Endothelial cell of umbilical vein (primary cell): ENCODE measurements around the gene TMEM119. TPM values are rescaled to one million over a fixed set of nuclear protein-coding genes. Genes with fewer than 3 reads are reported as not detected.

Experiments used
- BruUV-seq: library from RNA; stranded (reverse); fragments of 400-500 nt; replicated peaks from 2 replicates; lab custom pipeline; 2021; lab: Mats Ljungman, UMichigan
- CTCF ChIA-PET: fragments of 300-600, 350-600 bp; sonication (Branson Sonifier 250); formaldehyde crosslinking; loops from one replicate; lab custom pipeline; 2021; ENCODE audit warnings: antibody characterized with exemption, inconsistent platforms; lab: Charles Lee
- POLR2A ChIA-PET: fragments of 300-600, 350-600 bp; sonication (Branson Sonifier 250); formaldehyde crosslinking; loops from one replicate; lab custom pipeline; 2021; ENCODE audit warnings: antibody characterized with exemption, inconsistent platforms; lab: Charles Lee
- DNase-seq: peaks from one replicate; pipeline ENCODE4 v3.0.0-alpha.2; 2011; ENCODE audit warnings: low read depth, low spot score
- FAIRE-seq: peaks from 2 replicates; lab custom pipeline; 2011; peaks lifted over from hg19 to GRCh38; lab: Jason Lieb, UNC
- H2AFZ ChIP-seq: 2 replicates; pipeline ENCODE4 v1.6.0; 2012; ENCODE audit warnings: low read depth, low read length, control low read depth, inconsistent platforms
- H3K27ac ChIP-seq: 2 replicates; pipeline ENCODE4 v1.5.1; 2011; ENCODE audit warnings: low read depth, mild to moderate bottlenecking, control low read depth, low read length, moderate library complexity; ENCODE audit not compliant: insufficient read depth
- H3K27me3 ChIP-seq, 2 experiments: 2 replicates each; pipeline versions ENCODE4 v1.6.0 to v1.6.1; 2011; ENCODE audit warnings: low read length in 2 of 2, mixed read lengths in 1 of 2; ENCODE audit not compliant: control insufficient read depth in 2 of 2, insufficient read depth in 2 of 2
- H3K36me3 ChIP-seq, 2 experiments: 2 replicates in 1 of 2; 3 replicates in 1 of 2; pipeline ENCODE4 v1.5.1; 2011; ENCODE audit warnings: low read length in 2 of 2, mild to moderate bottlenecking in 1 of 2, moderate library complexity in 1 of 2; ENCODE audit not compliant: control insufficient read depth in 2 of 2, insufficient read depth in 2 of 2; ENCODE audit errors: extremely low read depth in 1 of 2
- H3K4me1 ChIP-seq: 3 replicates; pipeline ENCODE4 v1.5.1; 2011; ENCODE audit warnings: mild to moderate bottlenecking, low read length; ENCODE audit not compliant: control insufficient read depth, insufficient read depth; ENCODE audit errors: extremely low read depth
- H3K4me2 ChIP-seq: 2 replicates; pipeline ENCODE4 v1.6.1; 2011; ENCODE audit warnings: low read length, control low read depth, mixed read lengths; ENCODE audit not compliant: insufficient read depth
- H3K4me3 ChIP-seq, 3 experiments: fragments of 200-600 bp in 1 of 3; sonication (generic), shearing (Covaris generic) in 1 of 3; replicated peaks in 1 of 3; 2 replicates each; pipeline ENCODE4 v1.5.1; 2011 to 2016; ENCODE audit warnings: control low read depth in 3 of 3, low read length in 3 of 3, mild to moderate bottlenecking in 2 of 3, inconsistent platforms in 1 of 3, low read depth in 1 of 3, moderate library complexity in 1 of 3; ENCODE audit not compliant: insufficient read depth in 1 of 3
- H3K79me2 ChIP-seq: 2 replicates; pipeline ENCODE4 v1.6.0; 2012; ENCODE audit warnings: low read length, inconsistent platforms; ENCODE audit not compliant: control insufficient read depth, insufficient read depth
- H3K9ac ChIP-seq: replicated peaks from 2 replicates; pipeline ENCODE3; 2011; ENCODE audit warnings: low read length, control low read depth; ENCODE audit not compliant: insufficient read depth; ENCODE audit errors: extremely low read depth
- H3K9me1 ChIP-seq: replicated peaks from 3 replicates; pipeline ENCODE4 v1.6.0; 2011; ENCODE audit warnings: mild to moderate bottlenecking, low read length; ENCODE audit not compliant: control insufficient read depth, insufficient read depth; ENCODE audit errors: extremely low read depth
- H3K9me3 ChIP-seq: replicated peaks from 2 replicates; pipeline ENCODE4 v1.5.1; 2012; ENCODE audit warnings: low read length, inconsistent platforms; ENCODE audit not compliant: control insufficient read depth, insufficient read depth
- H4K20me1 ChIP-seq: replicated peaks from 2 replicates; pipeline ENCODE3; 2011; ENCODE audit warnings: mild to moderate bottlenecking, low read length; ENCODE audit not compliant: control insufficient read depth, insufficient read depth; ENCODE audit errors: extremely low read depth
- CTCF ChIP-seq, 2 donors: IDR thresholded peaks; 1 replicate in 1 of 2; 2 replicates in 1 of 2; pipeline ENCODE4 v1.5.1; 2011; ENCODE audit warnings: low read length in 2 of 2, mild to moderate bottlenecking in 2 of 2, moderate library complexity in 2 of 2, control low read depth in 1 of 2, inconsistent platforms in 1 of 2, low read depth in 1 of 2; ENCODE audit not compliant: insufficient read depth in 1 of 2; ENCODE audit errors: extremely low read depth in 1 of 2
- EZH2 ChIP-seq: IDR thresholded peaks from 2 replicates; pipeline ENCODE4 v1.6.1; 2012; ENCODE audit warnings: borderline replicate concordance, low read depth, mild to moderate bottlenecking, moderate library complexity, low read length, inconsistent platforms; ENCODE audit not compliant: severe bottlenecking
- FOS ChIP-seq: IDR thresholded peaks from 2 replicates; pipeline ENCODE4 v1.6.1; 2011; ENCODE audit warnings: mild to moderate bottlenecking, low read length, moderate library complexity, borderline replicate concordance; ENCODE audit not compliant: insufficient read depth
- GATA2 ChIP-seq: IDR thresholded peaks from 2 replicates; pipeline ENCODE4 v1.7.0; 2011; ENCODE audit warnings: low read depth, mild to moderate bottlenecking, moderate library complexity, mixed read lengths, low read length; ENCODE audit not compliant: insufficient read length, insufficient read depth
- JUN ChIP-seq: IDR thresholded peaks from 2 replicates; pipeline ENCODE4 v1.6.1; 2011; ENCODE audit warnings: borderline replicate concordance, low read depth; ENCODE audit not compliant: insufficient read length, insufficient read depth
- MAX ChIP-seq: IDR thresholded peaks from 2 replicates; pipeline ENCODE4 v1.6.1; 2011; ENCODE audit not compliant: insufficient read depth, insufficient read length
- MYC ChIP-seq: IDR thresholded peaks from one replicate; pipeline ENCODE4 v1.6.1; 2011; ENCODE audit warnings: mild to moderate bottlenecking, low read depth, low read length
- POLR2A ChIP-seq: IDR thresholded peaks from 2 replicates; pipeline ENCODE4 v1.6.1; 2012; ENCODE audit warnings: low read depth, mild to moderate bottlenecking, control low read depth, low read length
- POLR2AphosphoS5 ChIP-seq: IDR thresholded peaks from 2 replicates; pipeline ENCODE4 v1.6.1; 2012; ENCODE audit warnings: low read depth, mild to moderate bottlenecking, control low read depth, low read length, moderate library complexity; ENCODE audit not compliant: insufficient read depth
- dilution Hi-C: fragments of 300-500 bp; cut with MboI; formaldehyde crosslinking; loops from one replicate; pipeline ENCODE4 v1.15.0; 2019; ENCODE audit warnings: low sequenced_read_pairs; ENCODE audit not compliant: extremely low pct_ligation_motif_present
- intact Hi-C: fragments of 100-400 bp; cut with micrococcal nuclease; formaldehyde crosslinking; loops from one replicate; pipeline ENCODE4 v1.10.0; 2022
- polyA plus RNA-seq, 4 experiments: library from polyadenylated mRNA; depleted of rRNA in 3 of 4; stranded (reverse) in 3 of 4; unstranded in 1 of 4; fragments of >200 nt; gene quantifications; 2 replicates each; pipeline versions ENCODE4 v1.2.1 to v1.2.3, GENCODE V29; 2011 to 2012; ENCODE audit warnings: missing spikeins in 1 of 4
- total RNA-seq: library from RNA; stranded (reverse); gene quantifications from 2 replicates; pipeline ENCODE4 v1.2.3, GENCODE V29; 2021

Gene TMEM119
- total and polyA plus RNA-seq, 2 donors (not counting 3 experiments of a cell fraction or from before 2014, with no cell fraction given) = not detected

GRCh38 chr12:108621161-108621560 lies 23.3 kb upstream of the TMEM119 start:
- Histone ChIP-seq H4K20me1 (no peaks in the 10 kb centered on the region), H3K9me3 (no peaks in the 10 kb centered on the region), H2AFZ (no peak overlapping the region), H3K9me1 (no peaks in the 10 kb centered on the region), H3K4me3 (no peak overlapping the region), H3K27ac (no peak overlapping the region), H3K36me3 (no peaks in the 10 kb centered on the region), H3K79me2 (no peaks in the 10 kb centered on the region), H3K27me3 (no peaks in the 10 kb centered on the region), H3K9ac (no peak overlapping the region), H3K4me1 (peaks cover 13% of the 10 kb centered on the region), H3K4me2 (no peak overlapping the region)
- dilution Hi-C loops = no loop called here
- BruUV-seq = no TSS peak
- DNase-seq (peak; percentile 32), FAIRE-seq (no peak)
- intact Hi-C loops = no loop called here
- POLR2A ChIA-PET = interaction anchor here (0.7 kb wide), 1 partner anchor 16 kb away, joined by 4 read pairs; no protein-coding TSS in a partner anchor
- TF ChIP-seq POLR2AphosphoS5 (no peak), JUN (no peak), MYC (no peak), FOS (no peak), GATA2 (no peak), EZH2 (no peak), POLR2A (no peak), MAX (no peak), CTCF (IDR thresholded peaks at IDR 0.05; ENCODE audit: extremely low read depth in 1 of 2, insufficient read depth in 1 of 2, low read depth in 1 of 2, low read length in 2 of 2) (no peak)
- CTCF ChIA-PET = interaction anchor here (0.7 to 4.3 kb wide), 6 partner anchors 11 to 182 kb away, joined by 3 to 48 read pairs (median 3); no protein-coding TSS in a partner anchor
